Stimulated activated CD8-positive, alpha-beta memory T cell treated with anti-CD3 and anti-CD28 coated beads, Interleukin-7, amount 100 ng/mL, for 24 hours (primary cell): ENCODE results near the gene BBS7.
A peak's percentile ranks its signal among the peaks of the same experiment; 100 is the strongest.

Experiments used
- DNase-seq: peaks from one replicate; pipeline ENCODE4 v3.0.0-alpha.2; 2020; ENCODE audit warnings: low read depth

Gene BBS7

GRCh38 chr4:121869841-121870822 is at the start of gene BBS7:
Gene BBS7 (minus strand): TSS chr4:121870474. CDS start chr4:121870313, 161 bp downstream.
- peak; percentile 97 for DNase-seq

- no peak for DNase-seq
Measured at GRCh38 chr4:121913667-121914066, 43.4 kb upstream of the BBS7 start.

GRCh38 chr4:121908346-121908745 is 38.1 kb upstream of the BBS7 start:
- DNase-seq, result no peak

- DNase-seq, result no peak
Measured at GRCh38 chr4:121900132-121900983, 30.1 kb upstream of the BBS7 start.

GRCh38 chr4:121898150-121898549 is 27.9 kb upstream of the BBS7 start:
- no peak for DNase-seq

GRCh38 chr4:121888134-121888533 is 17.9 kb upstream of the BBS7 start:
- DNase-seq, result no peak

- no peak for DNase-seq
Measured at GRCh38 chr4:121885115-121885514, 14.8 kb upstream of the BBS7 start.

GRCh38 chr4:121881158-121881557 is 10.9 kb upstream of the BBS7 start:
- DNase-seq, result no peak

- no peak for DNase-seq
Measured at GRCh38 chr4:121879135-121879534, 8.9 kb upstream of the BBS7 start.

- no peak for DNase-seq
Measured at GRCh38 chr4:121877041-121877773, 6.9 kb upstream of the BBS7 start.

- DNase-seq, result no peak
Measured at GRCh38 chr4:121876070-121876469, 5.8 kb upstream of the BBS7 start.

- DNase-seq, result no peak
Measured at GRCh38 chr4:121875652-121876051, 5.4 kb upstream of the BBS7 start.

- no peak for DNase-seq
Measured at GRCh38 chr4:121873604-121874003, 3.3 kb upstream of the BBS7 start.

GRCh38 chr4:121863799-121864198 is 6.5 kb downstream of the BBS7 start:
- DNase-seq, result no peak

GRCh38 chr4:121861426-121861825 is 8.8 kb downstream of the BBS7 start:
- no peak for DNase-seq

- no peak for DNase-seq
Measured at GRCh38 chr4:121860121-121860520, 10.2 kb downstream of the BBS7 start.

- DNase-seq, result no peak
Measured at GRCh38 chr4:121851354-121851753, 18.9 kb downstream of the BBS7 start.

- DNase-seq, result no peak
Measured at GRCh38 chr4:121846662-121847061, 23.6 kb downstream of the BBS7 start.

- no peak for DNase-seq
Measured at GRCh38 chr4:121842862-121843261, 27.4 kb downstream of the BBS7 start.

GRCh38 chr4:121838136-121838535 is 32.1 kb downstream of the BBS7 start:
- no peak for DNase-seq

- DNase-seq, result no peak
Measured at GRCh38 chr4:121829511-121829910, 40.8 kb downstream of the BBS7 start.

GRCh38 chr4:121827853-121828252 is 42.4 kb downstream of the BBS7 start:
- no peak for DNase-seq
